ENCODE results near the gene MICAL3.

DNA sequence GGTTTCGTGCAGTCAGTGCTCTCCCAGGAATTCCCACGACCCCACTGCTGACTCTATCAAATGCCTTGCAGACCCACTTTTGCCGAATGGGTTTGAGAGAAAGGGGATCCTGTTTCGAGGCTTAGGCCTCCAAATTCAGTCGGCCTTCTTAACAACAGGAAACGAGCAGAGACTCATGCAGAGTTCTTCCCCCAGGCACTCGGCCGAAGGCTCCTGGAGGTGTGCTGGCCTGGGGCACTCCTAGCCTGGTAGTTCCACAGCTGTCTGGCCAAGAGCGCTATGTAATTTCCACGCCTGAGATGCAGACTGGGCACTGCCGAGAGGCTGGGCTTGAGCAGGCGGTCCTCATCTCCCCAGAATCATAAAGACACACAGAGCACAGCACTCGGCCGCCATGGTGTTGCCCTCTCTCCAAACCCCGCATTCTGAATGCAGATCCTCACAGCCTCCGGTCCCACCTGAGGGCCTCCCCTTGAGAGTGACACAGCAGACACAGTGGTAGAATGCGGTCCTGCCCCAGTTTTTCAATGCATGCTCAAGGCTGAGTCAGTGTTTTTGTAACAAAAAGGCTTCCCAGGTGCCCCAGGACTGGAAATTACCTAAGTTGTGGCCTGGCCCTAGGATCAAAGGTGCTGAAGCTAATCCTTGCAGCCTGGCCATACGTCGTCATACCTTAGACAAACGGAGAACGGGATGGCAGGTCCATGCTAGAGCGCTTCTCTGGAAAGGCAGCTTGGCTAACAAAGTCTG is 219.9 kb downstream of the MICAL3 start:
- TF ChIP-seq, protein P1, sequence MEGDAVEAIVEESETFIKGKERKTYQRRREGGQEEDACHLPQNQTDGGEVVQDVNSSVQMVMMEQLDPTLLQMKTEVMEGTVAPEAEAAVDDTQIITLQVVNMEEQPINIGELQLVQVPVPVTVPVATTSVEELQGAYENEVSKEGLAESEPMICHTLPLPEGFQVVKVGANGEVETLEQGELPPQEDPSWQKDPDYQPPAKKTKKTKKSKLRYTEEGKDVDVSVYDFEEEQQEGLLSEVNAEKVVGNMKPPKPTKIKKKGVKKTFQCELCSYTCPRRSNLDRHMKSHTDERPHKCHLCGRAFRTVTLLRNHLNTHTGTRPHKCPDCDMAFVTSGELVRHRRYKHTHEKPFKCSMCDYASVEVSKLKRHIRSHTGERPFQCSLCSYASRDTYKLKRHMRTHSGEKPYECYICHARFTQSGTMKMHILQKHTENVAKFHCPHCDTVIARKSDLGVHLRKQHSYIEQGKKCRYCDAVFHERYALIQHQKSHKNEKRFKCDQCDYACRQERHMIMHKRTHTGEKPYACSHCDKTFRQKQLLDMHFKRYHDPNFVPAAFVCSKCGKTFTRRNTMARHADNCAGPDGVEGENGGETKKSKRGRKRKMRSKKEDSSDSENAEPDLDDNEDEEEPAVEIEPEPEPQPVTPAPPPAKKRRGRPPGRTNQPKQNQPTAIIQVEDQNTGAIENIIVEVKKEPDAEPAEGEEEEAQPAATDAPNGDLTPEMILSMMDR (IDR thresholded peaks at IDR 0.05) = no peak
- no peak for TF ChIP-seq ZFX (IDR thresholded peaks at IDR 0.05; ENCODE audit: borderline replicate concordance)
